ENCODE measurements around the gene MPLKIP. TPM values are rescaled to one million over a fixed set of nuclear protein-coding genes. Genes with fewer than 3 reads are reported as not detected.

MPLKIP gene
- total RNA-seq, 4 donors from 2014 or later, result 8.7 to 33.0 (median 20.1) TPM

GRCh38 chr7:40092182-40092581 lies 42.2 kb downstream of the MPLKIP start:
- H3K36me3 ChIP-seq, result no peaks in the 10 kb centered on the region
- no peaks in the 10 kb centered on the region for H3K9me3 ChIP-seq
- no peaks in the 10 kb centered on the region for H3K27me3 ChIP-seq
- no peak for DNase-seq
- no peak overlapping the region for H3K4me3 ChIP-seq
- no peak for TF ChIP-seq POLR2A (IDR thresholded peaks at IDR 0.05)
- TF ChIP-seq CTCF (IDR thresholded peaks at IDR 0.05), result no peak
- H3K4me1 ChIP-seq, result peaks cover 0 to 2% of the 10 kb centered on the region in 2 donors
- no peak overlapping the region for H3K27ac ChIP-seq
- intact Hi-C loops (cut with DNase I; ENCODE audit: low total_unique reads), result no loop called here

- no peaks in the 10 kb centered on the region for H3K27me3 ChIP-seq
- DNase-seq, result no peak
- no peak overlapping the region for H3K4me3 ChIP-seq
- TF ChIP-seq POLR2A (IDR thresholded peaks at IDR 0.05), result no peak
- H3K27ac ChIP-seq, result no peak overlapping the region
- H3K4me1 ChIP-seq, result no peaks in the 10 kb centered on the region
- no peaks in the 10 kb centered on the region for H3K36me3 ChIP-seq
- intact Hi-C loops (cut with DNase I; ENCODE audit: low total_unique reads), result no loop called here
- H3K9me3 ChIP-seq, result no peaks in the 10 kb centered on the region
Measured at GRCh38 chr7:40077849-40078248, 56.6 kb downstream of the MPLKIP start.

Small RNAs within 50 kb of the gene (small RNA-seq; reads per million reads assigned to genes)
- not detected for gene AC006023.1
- gene AC006023.2, result not detected

Other genes starting within 250 kb of the MPLKIP start
- 100 to 1,000 TPM in 2 of 4 donors, 10 to 100 TPM in 2; 48.5 to 144 (median 94.3) TPM for gene CDK13, start 184.4 kb downstream of the MPLKIP start, total RNA-seq
- 1 to 10 TPM in 3 of 4 donors, not detected in 1; 2.0 to 9.6 (median 6.3) TPM for gene SUGCT, start 383 bp upstream of the MPLKIP start, total RNA-seq